Thoracic aorta (tissue), 2 donors: ENCODE measurements around the gene HOXA6. TPM values are rescaled to one million over a fixed set of nuclear protein-coding genes. Genes with fewer than 3 reads are reported as not detected.

Source experiments
- ATAC-seq: fragments of 150-250 bp; one replicate; pipeline ENCODE4 v1.8.0; 2017; ENCODE audit warnings: low read depth; ENCODE audit not compliant: insufficient number of reproducible peaks, low FRiP score
- DNase-seq: peaks from one replicate; pipeline ENCODE4 v3.0.0-alpha.2; 2020; ENCODE audit warnings: low spot score
- H3K27ac ChIP-seq, 2 donors: fragments of 200-600 bp; sonication (generic); 1 replicate in 1 of 2; 2 replicates in 1 of 2; pipeline ENCODE4 v1.5.1; 2016; ENCODE audit warnings: mild to moderate bottlenecking in 2 of 2, moderate library complexity in 2 of 2
- H3K27me3 ChIP-seq: fragments of 200-600 bp; sonication (generic); replicated peaks from 2 replicates; pipeline ENCODE4 v1.6.0; 2016; ENCODE audit warnings: mild to moderate bottlenecking; ENCODE audit not compliant: insufficient read depth
- H3K36me3 ChIP-seq: fragments of 200-600 bp; sonication (generic); one replicate; pipeline ENCODE4 v1.5.1; 2016
- H3K4me1 ChIP-seq, 2 donors: fragments of 200-600 bp; sonication (generic); 1 replicate in 1 of 2; 2 replicates in 1 of 2; pipeline versions ENCODE4 v1.5.1 to v1.6.0; 2016; ENCODE audit warnings: low read depth in 2 of 2, mild to moderate bottlenecking in 1 of 2; ENCODE audit not compliant: control insufficient read depth in 1 of 2
- H3K4me3 ChIP-seq: fragments of 200-600 bp; sonication (generic); 2 replicates; pipeline ENCODE4 v1.5.1; 2016; ENCODE audit warnings: mild to moderate bottlenecking
- H3K9me3 ChIP-seq: fragments of 200-600 bp; sonication (generic); 2 replicates; pipeline ENCODE4 v1.5.1; 2016
- total RNA-seq, 2 donors: library from RNA; depleted of rRNA; stranded (reverse); fragments of >200 nt; gene quantifications; one replicate each; pipeline versions ENCODE4 v1.1.0 to v1.2.3, GENCODE V29; 2016
- TF ChIP-seq, protein P1 (sequence below): fragments of 200-600 bp; sonication (generic); IDR thresholded peaks from one replicate; pipeline ENCODE4 v1.5.1; 2019; ENCODE audit warnings: antibody characterized with exemption

HOXA6 gene
- total RNA-seq, 2 donors from 2014 or later: not detected

DNA sequence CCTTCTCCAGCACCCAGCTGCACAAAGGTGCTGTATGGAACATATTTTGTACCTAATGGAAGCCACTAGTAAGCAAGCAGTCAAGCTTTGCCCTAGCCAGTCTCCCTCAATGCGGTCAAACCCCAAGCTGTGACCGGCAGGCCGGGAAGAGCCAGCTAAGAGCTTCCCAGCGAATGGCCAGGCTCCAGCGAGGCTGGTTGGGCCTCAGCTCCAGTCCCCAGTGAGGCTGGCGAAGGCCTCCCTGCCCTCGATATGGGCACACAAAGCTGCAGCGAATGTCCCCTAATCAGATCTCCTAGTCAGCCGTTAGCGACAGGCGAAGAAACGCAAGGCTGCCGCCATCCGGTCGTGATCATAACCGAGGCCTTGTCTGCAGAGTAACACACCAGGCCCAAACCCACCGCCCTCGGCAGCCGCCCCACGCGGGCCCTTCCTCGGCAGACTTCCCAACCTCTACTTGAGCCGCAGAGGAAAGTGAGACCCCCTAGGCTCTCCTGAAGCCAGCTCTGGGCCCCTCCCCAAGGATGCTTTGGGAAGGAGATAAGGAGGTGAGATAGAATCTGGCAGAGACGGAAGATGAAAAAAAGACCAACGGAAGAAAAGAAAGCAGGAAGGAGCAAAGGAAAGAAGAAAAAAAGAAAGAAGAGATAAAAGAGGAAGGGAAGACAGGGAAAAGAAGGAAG lies 20.8 kb upstream of the HOXA6 start:
- Histone ChIP-seq H3K9me3 (no peaks in the 10 kb centered on the region), H3K36me3 (no peaks in the 10 kb centered on the region), H3K27me3 (peaks cover 14% of the 10 kb centered on the region), H3K4me3 (no peak overlapping the region), H3K4me1 (peaks cover 12 to 29% of the 10 kb centered on the region in 2 donors), H3K27ac (no peak overlapping the region)
- DNase-seq (no peak), ATAC-seq (no peak)
- TF ChIP-seq, protein P1, sequence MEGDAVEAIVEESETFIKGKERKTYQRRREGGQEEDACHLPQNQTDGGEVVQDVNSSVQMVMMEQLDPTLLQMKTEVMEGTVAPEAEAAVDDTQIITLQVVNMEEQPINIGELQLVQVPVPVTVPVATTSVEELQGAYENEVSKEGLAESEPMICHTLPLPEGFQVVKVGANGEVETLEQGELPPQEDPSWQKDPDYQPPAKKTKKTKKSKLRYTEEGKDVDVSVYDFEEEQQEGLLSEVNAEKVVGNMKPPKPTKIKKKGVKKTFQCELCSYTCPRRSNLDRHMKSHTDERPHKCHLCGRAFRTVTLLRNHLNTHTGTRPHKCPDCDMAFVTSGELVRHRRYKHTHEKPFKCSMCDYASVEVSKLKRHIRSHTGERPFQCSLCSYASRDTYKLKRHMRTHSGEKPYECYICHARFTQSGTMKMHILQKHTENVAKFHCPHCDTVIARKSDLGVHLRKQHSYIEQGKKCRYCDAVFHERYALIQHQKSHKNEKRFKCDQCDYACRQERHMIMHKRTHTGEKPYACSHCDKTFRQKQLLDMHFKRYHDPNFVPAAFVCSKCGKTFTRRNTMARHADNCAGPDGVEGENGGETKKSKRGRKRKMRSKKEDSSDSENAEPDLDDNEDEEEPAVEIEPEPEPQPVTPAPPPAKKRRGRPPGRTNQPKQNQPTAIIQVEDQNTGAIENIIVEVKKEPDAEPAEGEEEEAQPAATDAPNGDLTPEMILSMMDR: no peak

GRCh38 chr7:27167916-27168264 lies 20.3 kb upstream of the HOXA6 start:
- H3K4me3 ChIP-seq: no peak overlapping the region
- peaks cover 7 to 24% of the 10 kb centered on the region in 2 donors for H3K4me1 ChIP-seq
- TF ChIP-seq, protein P1: no peak
- no peaks in the 10 kb centered on the region for H3K36me3 ChIP-seq
- DNase-seq (no peak), ATAC-seq (no peak)
- H3K9me3 ChIP-seq: no peaks in the 10 kb centered on the region
- H3K27ac ChIP-seq: no peak overlapping the region
- peaks cover 9% of the 10 kb centered on the region for H3K27me3 ChIP-seq

DNA sequence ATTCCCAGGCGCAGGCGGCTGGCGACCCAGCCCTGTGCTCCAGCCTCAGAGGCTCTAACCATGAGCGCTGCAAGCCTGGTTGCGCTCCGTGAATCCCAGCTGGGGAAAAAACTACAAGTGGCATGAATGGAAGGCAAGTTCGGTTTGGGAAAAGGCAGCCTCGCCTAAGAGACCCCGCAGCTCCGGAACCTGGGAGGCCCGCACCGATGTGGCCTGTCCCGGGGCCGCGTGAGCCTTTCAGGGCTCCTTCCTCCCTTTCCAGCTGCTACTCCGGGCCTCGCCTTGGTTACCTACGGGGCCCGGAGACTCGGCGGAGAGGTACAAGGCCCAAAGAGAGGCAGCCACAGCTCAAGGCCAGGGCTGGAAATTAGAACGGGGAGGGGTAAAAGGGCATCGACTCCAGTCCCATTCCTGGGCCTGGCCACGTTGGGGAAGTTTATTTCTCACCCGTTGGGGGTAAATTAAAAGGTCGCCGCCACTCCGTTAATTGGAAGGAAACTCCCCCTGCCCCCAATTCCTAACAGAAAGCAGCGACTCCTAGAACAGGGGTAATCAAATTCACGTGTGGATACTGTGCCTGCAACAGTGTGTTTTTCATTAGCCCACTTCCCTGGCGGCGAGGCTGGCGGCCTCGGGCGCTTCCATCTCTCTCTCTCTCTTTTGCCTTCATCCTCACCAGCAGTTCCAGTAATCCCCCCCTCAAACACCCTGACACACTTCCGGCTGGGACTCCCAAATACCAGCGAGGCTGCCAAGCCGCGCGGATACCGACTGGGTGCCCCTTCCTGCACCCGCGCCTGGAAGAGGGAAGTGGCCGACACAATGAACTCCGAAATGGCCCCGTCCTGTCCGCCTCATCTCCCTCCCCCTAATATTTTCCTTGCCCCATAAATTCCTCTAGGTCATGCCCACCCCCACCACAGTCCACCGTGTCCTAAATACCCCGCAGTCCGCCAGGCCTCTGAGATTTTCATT lies 19.2 kb upstream of the HOXA6 start:
- H3K27ac ChIP-seq: peak overlapping the region in 1 of 2 donors; percentile 11
- no peaks in the 10 kb centered on the region for H3K9me3 ChIP-seq
- DNase-seq: no peak
- peaks cover 9% of the 10 kb centered on the region for H3K27me3 ChIP-seq
- peaks cover 7 to 17% of the 10 kb centered on the region in 2 donors for H3K4me1 ChIP-seq
- peak overlapping the region; percentile 62 for H3K4me3 ChIP-seq
- no peak for ATAC-seq
- TF ChIP-seq, protein P1: no peak
- H3K36me3 ChIP-seq: no peaks in the 10 kb centered on the region

GRCh38 chr7:27165996-27166530 lies 18.5 kb upstream of the HOXA6 start:
- peaks cover 9% of the 10 kb centered on the region for H3K27me3 ChIP-seq

More at GRCh38 chr7:27165996-27166530, 18.5 kb upstream of the HOXA6 start:
- Histone ChIP-seq H3K4me1 (peaks cover 7 to 21% of the 10 kb centered on the region in 2 donors), H3K36me3 (no peaks in the 10 kb centered on the region), H3K27ac (peak overlapping the region in 1 of 2 donors; percentile 26), H3K9me3 (no peaks in the 10 kb centered on the region), H3K4me3 (peak overlapping the region; percentile 62)
- no peak for ATAC-seq
- DNase-seq: no peak
- TF ChIP-seq, protein P1: no peak
